HK-2 (cell line): Measurements from ENCODE around the gene SAMMSON.

Experiments
- DNase-seq: peaks from one replicate; pipeline ENCODE4 v3.0.0-alpha.2; 2018; ENCODE audit not compliant: unreplicated experiment

SAMMSON gene

GRCh38 chr3:70090322-70090913 lies 90.9 kb downstream of the SAMMSON start:
- DNase-seq = no peak

DNA sequence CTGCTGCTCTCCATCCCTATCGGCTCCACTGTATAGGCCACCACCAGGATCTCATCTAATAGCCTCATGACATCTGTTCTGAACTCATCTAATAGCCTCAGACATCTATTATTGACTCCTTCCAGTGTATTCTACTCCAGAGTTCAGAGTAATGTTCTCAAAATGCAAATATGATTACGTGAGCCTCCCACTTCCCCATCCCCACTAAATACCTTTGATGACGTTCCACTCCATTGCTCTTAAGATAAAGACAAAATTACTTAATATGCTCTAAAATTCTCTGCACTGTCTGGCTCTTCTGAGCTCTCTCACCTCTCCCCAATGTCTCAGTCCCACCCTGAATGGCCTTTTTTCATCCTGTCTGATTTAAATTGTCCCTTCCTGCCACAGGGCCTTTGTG lies 94.7 kb downstream of the SAMMSON start:
- DNase-seq = no peak

DNA sequence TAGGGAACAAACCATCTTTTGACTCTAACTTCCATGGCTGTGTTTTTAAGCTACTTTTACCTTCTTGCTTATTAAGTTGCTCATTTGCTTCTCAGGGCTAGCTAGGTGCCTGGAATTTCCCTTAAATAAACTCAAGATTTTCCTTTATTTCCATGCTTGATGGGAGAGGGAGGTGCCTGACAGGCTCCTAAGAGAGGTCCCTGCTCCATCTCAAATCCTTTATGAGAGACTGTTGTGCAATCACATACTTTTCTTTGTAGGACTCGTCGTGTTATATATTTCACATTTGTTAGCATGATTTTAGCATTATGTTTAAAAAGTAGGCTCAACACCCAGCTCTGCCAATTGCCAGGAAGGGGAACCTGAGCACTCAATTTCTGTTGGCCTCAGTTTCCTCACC lies 95.7 kb downstream of the SAMMSON start:
- DNase-seq = no peak

- DNase-seq = no peak
These were observed 97.0 kb downstream of the SAMMSON start for GRCh38 chr3:70096376-70097066.

GRCh38 chr3:70097084-70097483 lies 97.6 kb downstream of the SAMMSON start:
- DNase-seq = no peak

GRCh38 chr3:70108072-70108471 lies 108.5 kb downstream of the SAMMSON start:
- DNase-seq = peak; percentile 18

DNA sequence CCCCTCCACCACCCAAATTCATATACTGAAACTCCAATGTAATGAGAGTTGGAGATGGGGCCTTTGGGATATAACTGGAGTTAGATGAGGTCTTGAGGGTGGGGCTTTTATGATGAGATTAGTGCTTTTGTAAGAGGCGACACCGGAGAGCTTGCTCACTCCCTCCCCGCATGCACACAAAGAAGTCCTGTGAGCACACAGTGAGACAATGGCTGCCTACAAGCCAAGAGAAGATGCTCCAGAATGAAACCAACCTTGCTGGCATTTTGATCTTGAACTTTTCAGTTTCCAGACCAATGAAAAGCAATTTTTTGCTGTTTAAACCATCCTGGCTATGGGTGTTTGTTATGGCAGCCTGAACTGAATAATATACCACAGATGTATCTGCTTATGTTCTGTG lies 109.0 kb downstream of the SAMMSON start:
- no peak for DNase-seq

DNA sequence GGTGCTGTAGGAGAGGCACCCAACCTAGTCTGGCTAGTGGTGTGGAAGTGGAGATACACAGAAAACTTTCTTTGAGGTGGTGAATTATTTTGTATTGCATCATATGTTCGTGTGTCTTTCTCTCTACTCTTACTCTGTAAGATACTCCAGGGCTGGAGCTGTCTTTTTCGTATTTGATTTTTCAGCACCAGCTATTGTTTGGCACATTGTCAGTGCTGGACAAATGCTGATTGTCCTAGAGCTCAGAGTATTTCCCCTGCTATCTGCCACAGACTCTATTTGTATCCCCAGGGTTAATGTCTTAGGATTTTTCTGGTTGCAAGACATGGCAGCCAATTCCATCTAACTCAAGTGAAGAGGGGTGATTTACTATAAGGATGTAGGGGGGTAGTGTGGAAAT lies 110.5 kb downstream of the SAMMSON start:
- DNase-seq = no peak

- DNase-seq = no peak
These were observed 111.9 kb downstream of the SAMMSON start for GRCh38 chr3:70111411-70111810.

DNA sequence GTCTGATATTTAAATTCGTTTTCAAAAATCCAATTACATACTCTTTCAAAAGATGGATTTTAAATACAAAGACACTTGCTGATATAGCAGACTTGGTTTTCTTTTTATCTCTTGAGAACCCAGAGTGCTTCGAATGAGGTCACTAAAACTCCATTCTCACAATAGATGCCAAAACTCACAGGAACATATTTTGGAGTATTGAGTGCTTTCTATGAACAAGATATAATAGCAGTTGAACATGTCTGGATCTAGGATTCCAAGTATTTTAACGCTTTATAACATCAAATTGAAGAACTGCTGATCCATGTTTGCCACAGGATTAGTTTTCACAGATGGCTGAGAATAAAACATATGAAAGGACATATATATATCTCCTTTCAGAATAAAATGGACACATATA lies 113.2 kb downstream of the SAMMSON start:
- no peak for DNase-seq

- no peak for DNase-seq
These were observed 114.9 kb downstream of the SAMMSON start for GRCh38 chr3:70114431-70114830.

DNA sequence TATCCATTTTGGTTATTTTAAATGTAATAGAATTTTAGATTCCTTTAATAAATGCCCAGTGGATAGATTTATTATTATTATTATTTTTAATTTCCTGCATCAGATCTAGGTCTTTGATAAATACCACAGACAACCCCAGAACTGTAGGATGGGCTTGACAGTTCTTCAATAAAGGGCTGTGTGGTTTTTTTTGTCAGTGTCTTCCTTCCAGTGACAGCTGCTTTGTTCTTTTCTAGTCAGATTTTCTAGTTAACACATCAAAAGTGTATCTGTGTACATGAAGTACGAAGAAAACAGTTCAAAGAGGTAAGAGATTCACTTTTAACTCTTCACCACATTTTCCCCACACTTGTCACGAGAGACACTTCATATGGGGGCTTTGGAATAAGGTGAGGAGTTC lies 120.3 kb downstream of the SAMMSON start:
- DNase-seq = no peak
